Endodermal cell (in vitro differentiated cells): ENCODE data around the gene KMT5B. TPM values are rescaled to one million over a fixed set of nuclear protein-coding genes. Genes with fewer than 3 reads are reported as not detected.

ENCODE experiments used
- DNase-seq: peaks from one replicate; pipeline ENCODE4 v3.0.0-alpha.2; 2017
- H3K27ac ChIP-seq: 2 replicates; pipeline ENCODE4 v1.5.1; 2013; ENCODE audit warnings: mild to moderate bottlenecking, low read depth, low read length, moderate library complexity
- H3K27me3 ChIP-seq: 2 replicates; pipeline ENCODE4 v1.6.1; 2013; ENCODE audit warnings: mild to moderate bottlenecking, low read length, moderate library complexity; ENCODE audit not compliant: insufficient read depth, control insufficient read depth, poor library complexity, severe bottlenecking
- H3K36me3 ChIP-seq: 2 replicates; pipeline ENCODE4 v1.7.0; 2013; ENCODE audit warnings: mild to moderate bottlenecking, low read length, moderate library complexity; ENCODE audit not compliant: control insufficient read depth, insufficient read depth
- H3K4me1 ChIP-seq: one replicate; pipeline ENCODE4 v1.7.0; 2013; ENCODE audit warnings: low read length; ENCODE audit not compliant: control insufficient read depth, insufficient read depth
- H3K4me3 ChIP-seq: 2 replicates; pipeline ENCODE4 v1.5.1; 2013; ENCODE audit warnings: mild to moderate bottlenecking, low read length, moderate library complexity
- H3K9ac ChIP-seq: 2 replicates; pipeline ENCODE4 v1.6.1; 2013; ENCODE audit warnings: mild to moderate bottlenecking, low read length, moderate library complexity; ENCODE audit not compliant: poor library complexity, severe bottlenecking; ENCODE audit errors: extremely low read depth
- H3K9me3 ChIP-seq: 2 replicates; pipeline ENCODE4 v1.6.1; 2013; ENCODE audit warnings: mild to moderate bottlenecking, low read length, moderate library complexity; ENCODE audit not compliant: control insufficient read depth
- H3K27ac Mint-ChIP-seq: 2 replicates; pipeline ENCODE4 v1.8.0; 2020; ENCODE audit warnings: mixed read lengths
- H3K27me3 Mint-ChIP-seq: 2 replicates; pipeline ENCODE4 v1.8.0; 2021; ENCODE audit warnings: mild to moderate bottlenecking, mixed read lengths; ENCODE audit not compliant: insufficient read depth
- H3K36me3 Mint-ChIP-seq: 2 replicates; pipeline ENCODE4 v1.8.0; 2020; ENCODE audit warnings: low read depth, mixed read lengths
- H3K4me1 Mint-ChIP-seq: 2 replicates; pipeline ENCODE4 v1.8.0; 2020; ENCODE audit warnings: mixed read lengths
- H3K4me3 Mint-ChIP-seq: 2 replicates; pipeline ENCODE4 v1.8.0; 2020; ENCODE audit warnings: mild to moderate bottlenecking, moderate library complexity, mixed read lengths
- H3K9me3 Mint-ChIP-seq: 2 replicates; pipeline ENCODE4 v1.8.0; 2020; ENCODE audit warnings: mild to moderate bottlenecking, mixed read lengths
- CTCF ChIP-seq: fragments of 200-600 bp; sonication (generic); conservative IDR thresholded peaks from 2 replicates; pipeline ENCODE4 v1.5.0; 2021; ENCODE audit warnings: antibody characterized with exemption, mild to moderate bottlenecking
- WGBS, 2 experiments: methylation state at CpG; one replicate each; pipeline versions ENCODE4 v1.1.5 to v1.1.7; 2013; ENCODE audit warnings: missing lambda C conversion rate in 2 of 2, mixed read lengths in 1 of 2; ENCODE audit not compliant: insufficient coverage in 1 of 2, insufficient read length in 1 of 2; 5-methylcytosine and 5-hydroxymethylcytosine counted together
- total RNA-seq, 2 donors: library from RNA; stranded (reverse); fragmentation: NEBNext Ultra II Directional in 1 of 2; extraction: Animal tissue kit (Norgen Biotek cat#: 25700) in 1 of 2; gene quantifications; 2 replicates in 1 of 2; 3 replicates in 1 of 2; pipeline ENCODE4 v1.2.1, GENCODE V29; 2021

The KMT5B gene
- total RNA-seq, 2 donors from 2014 or later: 53.3 to 62.3 TPM

- Histone ChIP-seq H3K4me3 (no peak overlapping the region), H3K9me3 (peaks cover 15% of the 10 kb centered on the region), H3K9ac (no peak overlapping the region), H3K4me1 (peaks cover 5% of the 10 kb centered on the region), H3K36me3 (no peaks in the 10 kb centered on the region), H3K27me3 (no peaks in the 10 kb centered on the region), H3K27ac (no peak overlapping the region)
- Mint-ChIP-seq H3K4me3 (no peak overlapping the region), H3K27me3 (no peaks in the 10 kb centered on the region), H3K36me3 (no peaks in the 10 kb centered on the region), H3K9me3 (peaks cover 15% of the 10 kb centered on the region), H3K27ac (no peak overlapping the region), H3K4me1 (peaks cover 43% of the 10 kb centered on the region)
- no peak for TF ChIP-seq CTCF
- no peak for DNase-seq
- WGBS, 2 experiments: 83 to 100% methylated on average over 2 to 4 of the region's 4 CpGs
Measured at GRCh38 chr11:68125164-68125563, 87.9 kb downstream of the KMT5B start.

GRCh38 chr11:68122936-68123539 is 90.1 kb downstream of the KMT5B start:
- peaks cover 46% of the 10 kb centered on the region for H3K4me1 Mint-ChIP-seq
- no peaks in the 10 kb centered on the region for H3K27me3 Mint-ChIP-seq
- WGBS, 2 experiments: 91 to 94% methylated on average over 8 to 9 of the region's 9 CpGs
- DNase-seq: peak; percentile 71
- H3K4me3 Mint-ChIP-seq: no peak overlapping the region
- H3K9me3 Mint-ChIP-seq: no peaks in the 10 kb centered on the region
- Histone ChIP-seq H3K4me1 (peaks cover 5% of the 10 kb centered on the region), H3K9me3 (no peaks in the 10 kb centered on the region), H3K4me3 (no peak overlapping the region), H3K27ac (no peak overlapping the region), H3K27me3 (no peaks in the 10 kb centered on the region), H3K9ac (no peak overlapping the region), H3K36me3 (no peaks in the 10 kb centered on the region)
- TF ChIP-seq CTCF: no peak
- peak overlapping the region; percentile 85 for H3K27ac Mint-ChIP-seq
- H3K36me3 Mint-ChIP-seq: peaks cover 8% of the 10 kb centered on the region

- H3K4me1 ChIP-seq: peaks cover 3% of the 10 kb centered on the region
- peak; percentile 97 for DNase-seq
- no peaks in the 10 kb centered on the region for H3K9me3 ChIP-seq
- TF ChIP-seq CTCF: no peak
- peak within 1 kb of the TSS; percentile 78 for H3K4me3 Mint-ChIP-seq
- peaks cover 11% of the 10 kb centered on the region for H3K36me3 Mint-ChIP-seq
- peak within 1 kb of the TSS; percentile 66 for H3K9ac ChIP-seq
- peak within 1 kb of the TSS; percentile 82 for H3K27ac ChIP-seq
- WGBS, 2 experiments: 0% methylated on average over 22 to 107 of the region's 107 CpGs
- H3K27me3 ChIP-seq: no peaks in the 10 kb centered on the region
- H3K27me3 Mint-ChIP-seq: no peaks in the 10 kb centered on the region
- H3K9me3 Mint-ChIP-seq: no peaks in the 10 kb centered on the region
- peaks cover 48% of the 10 kb centered on the region for H3K4me1 Mint-ChIP-seq
- peak within 1 kb of the TSS; percentile 98 for H3K27ac Mint-ChIP-seq
- H3K4me3 ChIP-seq: peak within 1 kb of the TSS; percentile 92
- H3K36me3 ChIP-seq: peaks cover 3% of the 10 kb centered on the region
Measured at GRCh38 chr11:68121067-68121899, 91.8 kb downstream of the KMT5B start, which contains the start of gene CHKA. TSS of gene CHKA (minus strand) at chr11:68121388. CDS start at chr11:68121177, 211 bp downstream.
